Spleen (tissue), 11 donors: Measurements from ENCODE around the gene GSN. TPM values are rescaled to one million over a fixed set of nuclear protein-coding genes. Genes with fewer than 3 reads are reported as not detected.

ENCODE experiments used
- DNase-seq: peaks from one replicate; pipeline ENCODE4 v3.0.0-alpha.2; 2020
- H3K27ac ChIP-seq, 8 donors: fragments of 200-600 bp; sonication (generic) in 7 of 8; 1 replicate in 4 of 8; 2 replicates in 4 of 8; pipeline versions ENCODE4 v1.5.0 to v1.8.0; 2016 to 2021; ENCODE audit warnings: inconsistent platforms in 4 of 8, mild to moderate bottlenecking in 4 of 8, moderate library complexity in 1 of 8
- H3K27me3 ChIP-seq, 7 donors: fragments of 200-600 bp; sonication (generic) in 6 of 7; replicated peaks in 1 of 7; 1 replicate in 4 of 7; 2 replicates in 3 of 7; pipeline versions ENCODE4 v1.5.0 to v1.8.0; 2016 to 2021; ENCODE audit warnings: inconsistent platforms in 3 of 7, mild to moderate bottlenecking in 1 of 7
- H3K36me3 ChIP-seq, 6 donors: fragments of 200-600 bp; sonication (generic) in 5 of 6; 1 replicate in 4 of 6; 2 replicates in 2 of 6; pipeline versions ENCODE4 v1.5.0 to v1.8.0; 2016 to 2021; ENCODE audit warnings: inconsistent platforms in 2 of 6
- H3K4me1 ChIP-seq, 6 donors: fragments of 200-600 bp; sonication (generic) in 5 of 6; 1 replicate in 3 of 6; 2 replicates in 3 of 6; pipeline versions ENCODE4 v1.5.0 to v1.8.0; 2016 to 2021; ENCODE audit warnings: inconsistent platforms in 3 of 6
- H3K4me3 ChIP-seq, 8 donors: fragments of 200-600 bp; sonication (generic) in 7 of 8; 1 replicate in 4 of 8; 2 replicates in 4 of 8; pipeline versions ENCODE4 v1.5.0 to v1.8.0; 2016 to 2021; ENCODE audit warnings: inconsistent platforms in 4 of 8, mild to moderate bottlenecking in 4 of 8, moderate library complexity in 2 of 8
- H3K9me3 ChIP-seq, 8 donors: fragments of 200-600 bp; sonication (generic) in 7 of 8; 1 replicate in 4 of 8; 2 replicates in 4 of 8; pipeline versions ENCODE4 v1.5.0 to v1.8.0; 2016 to 2021; ENCODE audit warnings: inconsistent platforms in 4 of 8
- POLR2A ChIP-seq, 3 donors: fragments of 450-650 bp; IDR thresholded peaks; one replicate each; pipeline ENCODE4 v1.5.1; 2017; ENCODE audit warnings: antibody characterized with exemption in 3 of 3, mild to moderate bottlenecking in 1 of 3
- POLR2AphosphoS5 ChIP-seq, 3 donors: sonication (generic); formaldehyde crosslinking; IDR thresholded peaks; one replicate each; pipeline ENCODE4 v1.5.1; 2017; ENCODE audit warnings: antibody characterized with exemption in 3 of 3
- WGBS, 5 donors: extraction: QIAGEN DNeasy Blood & Tissue Kit in 3 of 5; methylation state at CpG; one replicate each; pipeline versions ENCODE4 v1.1.5 to v1.1.7; 2013 to 2018; 5-methylcytosine and 5-hydroxymethylcytosine counted together
- intact Hi-C: fragments of 100-400 bp; cut with DNase I; formaldehyde crosslinking; loops from one replicate; pipeline ENCODE4 v1.15.0; 2023; ENCODE audit warnings: low total_unique reads
- polyA plus RNA-seq, 3 donors: library from polyadenylated mRNA; stranded (reverse); fragments of 200-250 nt; gene quantifications; one replicate each; pipeline ENCODE4 v1.2.1, GENCODE V29; 2013
- total RNA-seq, 7 donors: library from RNA; depleted of rRNA in 3 of 7; stranded (reverse); fragments of >200 nt in 3 of 7; fragmentation: NEBNext Ultra II Directional in 4 of 7; extraction: Animal tissue kit (Norgen Biotek cat#: 25700) in 4 of 7; gene quantifications; one replicate each; pipeline versions ENCODE4 v1.1.0 to v1.2.1, GENCODE V29; 2016 to 2021
- TF ChIP-seq, protein P1 (sequence below), 11 experiments: fragments of 200-600 bp in 7 of 11; fragments of 450-650 bp in 4 of 11; sonication (generic) in 4 of 11; IDR thresholded peaks in 8 of 11; conservative IDR thresholded peaks in 3 of 11; 1 replicate in 7 of 11; 2 replicates in 4 of 11; pipeline versions ENCODE4 v1.4.0 to v1.8.0; 2016 to 2021; ENCODE audit warnings: antibody characterized with exemption in 11 of 11, inconsistent platforms in 4 of 11, mild to moderate bottlenecking in 1 of 11
- donor health status: healthy with polysubstance abuse.
- donor health status: DM: no; HTN: no; CAD: no; lungs with moderate emphysema.
- donor health status: DM: no; HTN: no; CAD: no.
- donor health status: Bipolar disorder and iron deficiency.
- donor health status: healthy.
- donor health status: DM: no; HTN: no; CAD: no.
- donor health status: DM: yes; HTN: yes; CAD: no.

GSN gene
- total and polyA plus RNA-seq, 10 donors, result 115 to 432 (median 227) TPM

DNA sequence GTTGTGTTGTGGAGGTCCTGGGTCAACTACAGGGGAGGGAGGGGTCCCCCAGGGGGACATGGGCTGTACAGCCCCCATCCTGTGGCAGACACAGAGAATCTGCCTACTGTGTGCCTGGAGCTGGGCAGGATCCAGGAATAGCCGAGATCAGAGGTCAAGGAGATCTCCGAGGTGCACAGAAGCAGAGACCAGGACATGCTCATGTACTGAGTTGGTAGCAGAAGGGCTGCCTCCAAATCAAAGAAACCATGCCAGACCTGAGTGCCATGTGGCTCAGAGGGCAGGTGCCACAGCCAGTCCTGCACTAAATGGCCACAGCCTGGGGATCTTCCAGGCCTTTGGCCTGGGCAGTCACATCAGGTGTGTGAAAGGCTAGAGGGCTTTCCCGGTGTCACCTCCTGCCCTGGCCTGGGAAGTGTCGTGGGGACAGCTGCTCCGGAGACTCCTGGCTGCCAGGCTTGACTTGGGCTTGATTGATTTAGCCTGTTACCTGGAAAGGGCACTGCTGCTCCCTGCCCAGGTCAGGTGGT, 27.8 kb downstream of the GSN start:
- H3K4me1 ChIP-seq, result peaks cover 23 to 84% (median 56%) of the 10 kb centered on the region in 6 donors
- no peak overlapping the region for H3K4me3 ChIP-seq
- TF ChIP-seq, protein P1, sequence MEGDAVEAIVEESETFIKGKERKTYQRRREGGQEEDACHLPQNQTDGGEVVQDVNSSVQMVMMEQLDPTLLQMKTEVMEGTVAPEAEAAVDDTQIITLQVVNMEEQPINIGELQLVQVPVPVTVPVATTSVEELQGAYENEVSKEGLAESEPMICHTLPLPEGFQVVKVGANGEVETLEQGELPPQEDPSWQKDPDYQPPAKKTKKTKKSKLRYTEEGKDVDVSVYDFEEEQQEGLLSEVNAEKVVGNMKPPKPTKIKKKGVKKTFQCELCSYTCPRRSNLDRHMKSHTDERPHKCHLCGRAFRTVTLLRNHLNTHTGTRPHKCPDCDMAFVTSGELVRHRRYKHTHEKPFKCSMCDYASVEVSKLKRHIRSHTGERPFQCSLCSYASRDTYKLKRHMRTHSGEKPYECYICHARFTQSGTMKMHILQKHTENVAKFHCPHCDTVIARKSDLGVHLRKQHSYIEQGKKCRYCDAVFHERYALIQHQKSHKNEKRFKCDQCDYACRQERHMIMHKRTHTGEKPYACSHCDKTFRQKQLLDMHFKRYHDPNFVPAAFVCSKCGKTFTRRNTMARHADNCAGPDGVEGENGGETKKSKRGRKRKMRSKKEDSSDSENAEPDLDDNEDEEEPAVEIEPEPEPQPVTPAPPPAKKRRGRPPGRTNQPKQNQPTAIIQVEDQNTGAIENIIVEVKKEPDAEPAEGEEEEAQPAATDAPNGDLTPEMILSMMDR (IDR thresholded peaks at IDR 0.05 in 8 of 11, conservative IDR thresholded peaks at IDR 0.05 in 3 of 11), result no peak
- TF ChIP-seq POLR2AphosphoS5 (IDR thresholded peaks at IDR 0.05) (no peak), POLR2A (IDR thresholded peaks at IDR 0.05) (no peak)
- DNase-seq, result no peak
- WGBS, 5 donors, result 60 to 95% (median 75%) methylated on average over 2 to 5 of the region's 5 CpGs
- intact Hi-C loops, result no loop called here
- H3K9me3 ChIP-seq, result no peaks in the 10 kb centered on the region
- peak overlapping the region in 6 of 8 donors; percentile 38 to 74 (median 66) for H3K27ac ChIP-seq
- H3K36me3 ChIP-seq, result peaks cover 0 to 45% (median 0%) of the 10 kb centered on the region in 6 donors
- H3K27me3 ChIP-seq, result peaks cover 0 to 10% (median 0%) of the 10 kb centered on the region in 7 donors

DNA sequence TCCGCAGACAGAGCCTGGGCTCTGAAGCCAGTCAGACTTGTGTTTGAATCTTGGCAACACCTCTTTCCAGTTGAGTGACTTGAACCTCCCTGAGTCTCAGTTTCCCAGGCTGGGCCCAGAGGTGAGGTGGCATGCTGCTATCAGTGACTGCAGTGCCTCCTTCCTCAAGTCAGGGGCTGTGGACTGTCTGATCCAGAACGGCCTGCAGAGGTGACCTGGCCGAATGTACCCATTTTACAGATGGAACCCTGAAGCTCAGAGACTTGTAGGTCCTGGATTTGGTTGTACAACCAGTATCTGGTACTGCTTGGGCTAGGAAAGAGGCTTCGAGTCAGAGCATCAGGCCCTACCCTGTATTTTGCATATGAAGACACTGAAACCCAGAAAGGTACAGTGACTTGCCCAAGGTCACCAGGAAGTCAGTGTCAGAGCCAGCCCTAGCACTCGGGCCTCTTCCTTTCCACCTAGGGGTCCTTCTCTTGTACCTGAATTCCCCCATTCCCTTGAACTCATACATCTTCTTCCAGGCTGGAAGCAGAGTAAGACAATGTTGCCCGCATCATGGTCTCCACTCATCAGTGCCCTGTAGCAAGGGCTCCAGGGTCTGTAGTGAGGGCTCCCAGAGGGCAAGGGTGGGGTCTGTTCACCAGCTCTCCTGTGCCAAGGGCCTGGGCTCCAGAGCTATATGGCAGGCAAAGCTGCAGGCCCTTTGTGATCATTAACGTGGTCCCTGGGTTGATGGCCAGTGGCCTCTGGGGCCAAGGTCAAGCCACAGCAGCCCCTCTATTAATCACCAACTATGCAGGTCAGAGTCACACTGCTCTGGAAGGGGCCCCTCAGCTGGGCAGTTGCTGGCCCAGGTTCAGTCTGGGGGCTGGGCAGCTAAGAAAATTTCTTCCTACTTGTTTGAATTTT, 28.5 kb downstream of the GSN start:
- Histone ChIP-seq H3K4me1 (peaks cover 23 to 89% (median 58%) of the 10 kb centered on the region in 6 donors), H3K36me3 (peaks cover 0 to 45% (median 0%) of the 10 kb centered on the region in 6 donors), H3K4me3 (no peak overlapping the region), H3K9me3 (no peaks in the 10 kb centered on the region), H3K27ac (peak overlapping the region in 6 of 8 donors; percentile 38 to 74 (median 66)), H3K27me3 (peaks cover 0 to 10% (median 0%) of the 10 kb centered on the region in 7 donors)
- intact Hi-C loops, result no loop called here
- TF ChIP-seq POLR2A (IDR thresholded peaks at IDR 0.05), result no peak
- 67 to 84% (median 78%) methylated on average over 4 to 7 of the region's 7 CpGs for WGBS, 5 donors
- DNase-seq, result no peak

DNA sequence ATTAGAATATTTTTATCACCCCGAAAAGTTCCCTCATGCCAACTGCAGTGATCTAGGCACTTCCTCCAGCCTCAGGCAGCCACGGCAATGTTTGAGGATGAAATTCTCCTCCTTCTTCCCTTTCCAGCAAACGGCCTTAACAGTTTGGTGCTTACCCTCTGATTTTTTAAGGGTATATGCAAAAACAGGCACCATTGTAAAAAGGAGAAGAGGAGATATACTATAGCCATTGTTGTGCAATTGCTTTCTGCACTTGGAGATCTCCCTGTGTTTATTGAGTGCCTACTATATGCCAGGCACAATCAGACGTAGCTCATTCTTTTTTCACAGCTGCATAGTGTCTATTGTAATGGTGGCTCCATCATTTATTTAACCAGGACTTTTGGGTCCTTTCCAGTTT, 29.4 kb downstream of the GSN start:
- 20 to 45% (median 32%) methylated on average over 4 of the region's 4 CpGs for WGBS, 5 donors
- Histone ChIP-seq H3K36me3 (peaks cover 0 to 44% (median 3%) of the 10 kb centered on the region in 6 donors), H3K9me3 (no peaks in the 10 kb centered on the region), H3K27me3 (peaks cover 0 to 10% (median 0%) of the 10 kb centered on the region in 7 donors), H3K4me1 (peaks cover 23 to 88% (median 58%) of the 10 kb centered on the region in 6 donors), H3K4me3 (no peak overlapping the region), H3K27ac (peak overlapping the region in 5 of 8 donors; percentile 61 to 76 (median 73))
- TF ChIP-seq POLR2A (IDR thresholded peaks at IDR 0.05), result no peak
- TF ChIP-seq POLR2AphosphoS5 (IDR thresholded peaks at IDR 0.05), result no peak
- TF ChIP-seq, protein P1 (IDR thresholded peaks at IDR 0.05 in 8 of 11, conservative IDR thresholded peaks at IDR 0.05 in 3 of 11), result no peak
- intact Hi-C loops, result no loop called here
- no peak for DNase-seq

DNA sequence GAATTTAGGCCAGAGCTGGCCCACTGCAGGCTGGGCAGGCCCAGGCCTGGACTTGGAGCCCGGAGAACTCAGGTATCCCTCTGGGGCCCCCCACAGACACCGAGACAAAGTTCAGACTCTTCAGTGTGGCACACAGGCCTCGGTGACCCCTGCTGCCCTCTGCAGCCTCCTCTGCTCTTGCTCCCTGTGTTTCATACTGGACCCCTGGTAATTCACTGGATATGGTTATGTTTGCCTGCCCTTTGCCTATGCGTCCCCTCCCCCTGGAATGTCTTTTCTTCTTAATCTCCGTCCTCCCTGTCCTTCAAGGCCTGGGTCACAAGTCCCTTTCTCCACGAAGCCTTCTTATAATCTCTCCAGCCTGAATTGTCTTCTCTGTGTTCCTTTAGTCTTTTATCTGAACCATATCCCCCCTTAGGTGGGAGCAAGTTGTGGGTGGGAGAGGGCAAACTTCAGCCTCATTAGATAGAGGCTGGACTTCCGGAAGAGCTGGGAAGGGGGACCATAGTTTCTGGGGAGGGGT, 30.1 kb downstream of the GSN start:
- WGBS, 5 donors, result 85 to 92% (median 87%) methylated on average over 7 of the region's 7 CpGs
- Histone ChIP-seq H3K4me1 (peaks cover 23 to 83% (median 56%) of the 10 kb centered on the region in 6 donors), H3K4me3 (no peak overlapping the region), H3K27me3 (peaks cover 0 to 10% (median 0%) of the 10 kb centered on the region in 7 donors), H3K9me3 (no peaks in the 10 kb centered on the region), H3K27ac (peak overlapping the region in 7 of 8 donors; percentile 48 to 76 (median 73)), H3K36me3 (peaks cover 0 to 44% (median 9%) of the 10 kb centered on the region in 6 donors)
- intact Hi-C loops, result no loop called here
- DNase-seq, result no peak
- TF ChIP-seq POLR2A (IDR thresholded peaks at IDR 0.05), result no peak
- no peak for TF ChIP-seq POLR2AphosphoS5 (IDR thresholded peaks at IDR 0.05)
- TF ChIP-seq, protein P1 (IDR thresholded peaks at IDR 0.05 in 8 of 11, conservative IDR thresholded peaks at IDR 0.05 in 3 of 11), result no peak
